Breast epithelium (tissue), 4 donors: Measurements from ENCODE around the gene HTT. TPM values are rescaled to one million over a fixed set of nuclear protein-coding genes. Genes with fewer than 3 reads are reported as not detected.

Source experiments
- DNase-seq, 2 donors: peaks; one replicate each; pipeline ENCODE4 v3.0.0-alpha.2; 2019; ENCODE audit warnings: low spot score in 2 of 2
- H3K27ac ChIP-seq, 2 donors: fragments of 200-600 bp; sonication (generic) in 1 of 2; one replicate each; pipeline ENCODE4 v1.5.1; 2016 to 2019; ENCODE audit warnings: mild to moderate bottlenecking in 1 of 2
- H3K27me3 ChIP-seq, 2 donors: fragments of 200-600 bp; sonication (generic) in 1 of 2; one replicate each; pipeline versions ENCODE4 v1.5.1 to v1.6.0; 2017 to 2019; ENCODE audit warnings: control low read depth in 1 of 2, mild to moderate bottlenecking in 1 of 2
- H3K36me3 ChIP-seq: fragments of 200-600 bp; one replicate; pipeline ENCODE4 v1.5.1; 2019
- H3K4me1 ChIP-seq, 2 donors: fragments of 200-600 bp; sonication (generic); one replicate each; pipeline ENCODE4 v1.5.1; 2016 to 2019; ENCODE audit warnings: control low read depth in 1 of 2
- H3K4me3 ChIP-seq, 3 donors: fragments of 200-600 bp; sonication (generic); 1 replicate in 2 of 3; 2 replicates in 1 of 3; pipeline ENCODE4 v1.5.1; 2016 to 2019; ENCODE audit warnings: mild to moderate bottlenecking in 3 of 3, moderate library complexity in 2 of 3
- H3K9me3 ChIP-seq, 2 donors: fragments of 200-600 bp; sonication (generic) in 1 of 2; one replicate each; pipeline ENCODE4 v1.5.1; 2016 to 2019; ENCODE audit warnings: control low read depth in 1 of 2
- CTCF ChIP-seq, 3 donors: fragments of 450-650 bp; IDR thresholded peaks; one replicate each; pipeline ENCODE4 v1.5.1; 2016 to 2017; ENCODE audit warnings: antibody characterized with exemption in 3 of 3, mild to moderate bottlenecking in 3 of 3, moderate library complexity in 3 of 3
- POLR2A ChIP-seq: fragments of 450-650 bp; IDR thresholded peaks from one replicate; pipeline ENCODE4 v1.6.1; 2016; ENCODE audit warnings: antibody characterized with exemption, mild to moderate bottlenecking, moderate library complexity
- POLR2AphosphoS5 ChIP-seq, 3 donors: sonication (generic); formaldehyde crosslinking; IDR thresholded peaks; one replicate each; pipeline ENCODE4 v1.6.1; 2017; ENCODE audit warnings: antibody characterized with exemption in 3 of 3
- intact Hi-C: fragments of 100-400 bp; cut with DNase I; formaldehyde crosslinking; loops from one replicate; pipeline ENCODE4 v1.15.1; 2023; ENCODE audit warnings: low total_unique reads
- total RNA-seq, 3 donors: library from RNA; depleted of rRNA; stranded (reverse); fragments of >200 nt; gene quantifications; one replicate each; pipeline ENCODE4 v1.1.0, GENCODE V29; 2016

Gene HTT
- total RNA-seq, 3 donors from 2014 or later: 53.8 to 71.1 (median 55.1) TPM

GRCh38 chr4:3247399-3248177 lies 173.1 kb downstream of the HTT start:
- H3K4me3 ChIP-seq: no peak overlapping the region
- H3K36me3 ChIP-seq: no peaks in the 10 kb centered on the region
- DNase-seq: no peak
- H3K27me3 ChIP-seq: no peaks in the 10 kb centered on the region
- intact Hi-C loops: no loop called here
- no peak overlapping the region for H3K27ac ChIP-seq
- no peak for TF ChIP-seq POLR2AphosphoS5 (IDR thresholded peaks at IDR 0.05)
- no peak for TF ChIP-seq POLR2A
- no peak for TF ChIP-seq CTCF (IDR thresholded peaks at IDR 0.05)
- no peaks in the 10 kb centered on the region for H3K9me3 ChIP-seq
- no peaks in the 10 kb centered on the region for H3K4me1 ChIP-seq

GRCh38 chr4:3248178-3248480 lies 173.6 kb downstream of the HTT start:
- no peak for DNase-seq
- no peaks in the 10 kb centered on the region for H3K36me3 ChIP-seq
- H3K27me3 ChIP-seq: no peaks in the 10 kb centered on the region
- no peak for TF ChIP-seq CTCF (IDR thresholded peaks at IDR 0.05)
- no peak for TF ChIP-seq POLR2A
- no peak for TF ChIP-seq POLR2AphosphoS5 (IDR thresholded peaks at IDR 0.05)
- intact Hi-C loops: no loop called here
- H3K9me3 ChIP-seq: no peaks in the 10 kb centered on the region
- no peak overlapping the region for H3K27ac ChIP-seq
- no peaks in the 10 kb centered on the region for H3K4me1 ChIP-seq
- no peak overlapping the region for H3K4me3 ChIP-seq

GRCh38 chr4:3248811-3249661 lies 174.6 kb downstream of the HTT start, which contains the start of gene MSANTD1:
TSS of gene MSANTD1 (plus strand) at chr4:3249159. CDS start at chr4:3249223, 64 bp downstream.
- no peak for TF ChIP-seq POLR2A
- TF ChIP-seq POLR2AphosphoS5 (IDR thresholded peaks at IDR 0.05): no peak
- TF ChIP-seq CTCF (IDR thresholded peaks at IDR 0.05): no peak
- no peaks in the 10 kb centered on the region for H3K36me3 ChIP-seq
- intact Hi-C loops: no loop called here
- H3K9me3 ChIP-seq: no peaks in the 10 kb centered on the region
- H3K27ac ChIP-seq: no peak within 1 kb of the TSS
- no peak within 1 kb of the TSS for H3K4me3 ChIP-seq
- DNase-seq: no peak
- H3K4me1 ChIP-seq: no peaks in the 10 kb centered on the region
- no peaks in the 10 kb centered on the region for H3K27me3 ChIP-seq

GRCh38 chr4:3249711-3250437 lies 175.4 kb downstream of the HTT start:
- intact Hi-C loops: no loop called here
- no peaks in the 10 kb centered on the region for H3K36me3 ChIP-seq
- H3K27ac ChIP-seq: no peak overlapping the region
- no peak for DNase-seq
- no peaks in the 10 kb centered on the region for H3K9me3 ChIP-seq
- no peaks in the 10 kb centered on the region for H3K27me3 ChIP-seq
- no peaks in the 10 kb centered on the region for H3K4me1 ChIP-seq
- TF ChIP-seq POLR2A (no peak), POLR2AphosphoS5 (IDR thresholded peaks at IDR 0.05) (no peak), CTCF (IDR thresholded peaks at IDR 0.05) (no peak)
- no peak overlapping the region for H3K4me3 ChIP-seq
